H1 (cell line): Measurements from ENCODE around the gene SUSD1. TPM values are rescaled to one million over a fixed set of nuclear protein-coding genes. Genes with fewer than 3 reads are reported as not detected.

Experiments
- KDM4A ChIP-seq: IDR thresholded peaks from one replicate; pipeline ENCODE4 v1.7.1; 2012; ENCODE audit warnings: low read depth, mild to moderate bottlenecking, moderate library complexity, low read length, inconsistent platforms; ENCODE audit not compliant: severe bottlenecking
- polyA plus RNA-seq, 7 experiments: library from polyadenylated mRNA; depleted of rRNA in 3 of 7; stranded (reverse) in 5 of 7; unstranded in 2 of 7; fragments of >200 nt in 5 of 7; fragments of 200-250 nt in 2 of 7; gene quantifications; 1 replicate in 5 of 7; 2 replicates in 1 of 7; 4 replicates in 1 of 7; pipeline versions ENCODE4 v1.2.1 to v1.2.3, GENCODE V29; 2011 to 2013; ENCODE audit warnings: missing spikeins in 2 of 7, mixed read lengths in 2 of 7
- total RNA-seq: library from RNA; stranded (reverse); fragmentation: NEBNext Ultra II Directional; extraction: Animal tissue kit (Norgen Biotek cat#: 25700); gene quantifications from 2 replicates; pipeline ENCODE4 v1.2.1, GENCODE V29; 2021

Gene SUSD1
- total and polyA plus RNA-seq, 2 of the 8 experiments (the other 6 are each of a cell fraction or from before 2014, with no cell fraction given), result 2.8 to 7.2 TPM

GRCh38 chr9:112037281-112038016 is 137.6 kb downstream of the SUSD1 start (continued):
- no peak for TF ChIP-seq KDM4A
